GM18873 (cell line): ENCODE results near the gene C2orf68.
A peak's percentile ranks its signal among the peaks of the same experiment; 100 is the strongest.
"Not testable (repeated sequence)": the region's sequence is repeated elsewhere in the genome, so short reads cannot be mapped to it uniquely, and the experiment has no call there.

ENCODE experiments used
- ATAC-seq: cut with Tn5 transposase; IDR thresholded peaks from one replicate; pipeline ENCODE4 v1.9.1; 2021; ENCODE audit warnings: mild to moderate bottlenecking, moderate library complexity, moderate number of reproducible peaks; ENCODE audit not compliant: unreplicated experiment, low FRiP score

Gene C2orf68

DNA sequence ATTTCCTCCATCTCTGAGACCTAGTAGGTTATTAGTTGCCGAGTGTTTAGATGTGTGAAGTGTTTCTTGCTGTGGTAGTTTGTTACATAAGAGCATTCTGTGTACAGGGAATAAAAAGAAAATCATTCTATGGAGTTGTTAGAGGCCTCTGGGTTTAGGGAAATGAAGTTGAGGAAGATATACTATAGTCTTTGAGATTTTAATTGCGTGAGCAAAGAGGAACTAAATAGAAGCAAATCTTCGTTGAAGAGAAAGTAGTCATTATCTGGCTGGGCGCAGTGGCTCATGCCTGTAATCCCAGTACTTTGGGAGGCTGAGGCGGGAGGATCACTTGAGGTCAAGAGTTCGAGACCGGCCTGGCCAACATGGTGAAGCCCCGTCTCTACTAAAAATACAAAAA is 23.1 kb upstream of the C2orf68 start:
- ATAC-seq = no peak

GRCh38 chr2:85631316-85631715 is 19.4 kb upstream of the C2orf68 start:
- ATAC-seq = no peak

- ATAC-seq = no peak
These were observed 16.8 kb upstream of the C2orf68 start for GRCh38 chr2:85628658-85629057.

GRCh38 chr2:85623991-85624390 is 12.1 kb upstream of the C2orf68 start:
- no peak for ATAC-seq

GRCh38 chr2:85621338-85621737 is 9.5 kb upstream of the C2orf68 start:
- no peak for ATAC-seq

GRCh38 chr2:85619617-85620016 is 7.8 kb upstream of the C2orf68 start:
- ATAC-seq = no peak

DNA sequence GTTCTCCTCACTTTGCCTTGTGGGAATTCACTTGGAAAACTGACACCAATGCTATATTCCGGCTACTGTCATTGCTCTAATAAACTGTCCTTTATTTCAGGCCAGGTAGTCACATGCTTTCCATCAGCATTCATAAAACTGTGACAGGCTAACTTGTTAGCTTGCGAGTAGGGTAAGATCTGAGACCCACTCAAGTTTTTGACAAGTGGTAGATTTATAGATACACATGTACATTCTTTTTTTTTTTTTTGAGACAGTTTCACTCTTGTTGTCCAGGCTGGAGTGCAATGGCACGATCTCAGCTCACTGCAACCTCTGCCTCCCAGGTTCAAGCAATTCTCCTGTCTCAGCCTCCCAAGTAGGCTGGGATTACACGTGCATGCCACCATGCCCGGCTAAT is 5.9 kb upstream of the C2orf68 start:
- ATAC-seq = not testable (repeated sequence)

DNA sequence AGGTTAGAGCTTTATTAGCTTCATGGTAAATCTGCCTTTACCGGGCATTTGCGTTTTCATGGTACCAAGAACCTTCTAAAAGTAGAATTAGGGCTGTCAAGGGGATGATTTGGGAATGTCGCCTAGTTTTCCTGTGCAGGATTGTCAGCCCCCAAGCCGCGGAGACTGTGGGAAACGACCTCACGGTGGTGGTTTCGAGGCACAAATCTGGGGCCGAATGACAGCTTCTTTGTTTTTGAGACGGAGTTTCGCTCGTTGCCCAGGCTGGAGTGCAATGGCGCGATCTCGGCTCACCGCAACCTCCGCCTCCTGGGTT is 3.5 kb upstream of the C2orf68 start:
- no peak for ATAC-seq

GRCh38 chr2:85614757-85615156 is 2.9 kb upstream of the C2orf68 start:
- not testable (repeated sequence) for ATAC-seq

DNA sequence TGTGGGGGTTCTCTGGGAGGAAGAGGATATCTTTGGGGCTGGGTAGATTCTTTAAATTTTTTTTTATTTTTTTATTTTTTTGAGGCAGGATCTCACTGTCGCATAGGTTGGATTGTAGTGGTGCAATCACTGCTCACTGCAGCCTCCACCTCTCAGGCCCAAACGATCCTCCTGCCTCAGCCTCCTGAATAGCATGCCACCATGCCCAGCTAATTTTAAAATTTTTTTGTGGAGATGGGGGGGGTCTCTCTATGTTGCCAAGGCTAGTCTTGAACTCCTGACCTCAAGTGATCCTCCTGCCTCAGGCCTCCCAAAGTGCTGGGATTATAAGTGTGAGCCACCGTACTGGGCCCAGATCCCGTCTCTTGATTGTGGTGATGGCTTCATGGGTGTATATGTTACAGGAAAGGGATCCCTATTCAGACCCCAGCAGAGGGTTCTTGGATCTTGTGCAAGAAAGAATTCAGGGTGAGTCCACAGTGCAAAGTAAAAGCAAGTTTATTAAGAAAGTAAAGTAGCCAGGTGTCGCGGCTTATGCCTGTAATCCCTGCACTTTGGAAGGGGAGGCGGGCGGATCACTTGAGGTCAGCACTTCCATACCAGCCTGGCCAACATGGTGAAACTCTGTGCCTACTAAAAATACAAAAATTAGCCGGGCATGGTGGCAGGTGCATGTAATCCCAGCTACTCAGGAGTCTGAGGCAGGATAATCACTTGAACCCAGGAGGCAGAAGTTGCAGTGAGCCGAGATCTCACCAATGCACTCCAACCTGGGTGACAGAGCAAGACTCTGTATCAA is 2.0 kb upstream of the C2orf68 start:
- ATAC-seq = no peak

DNA sequence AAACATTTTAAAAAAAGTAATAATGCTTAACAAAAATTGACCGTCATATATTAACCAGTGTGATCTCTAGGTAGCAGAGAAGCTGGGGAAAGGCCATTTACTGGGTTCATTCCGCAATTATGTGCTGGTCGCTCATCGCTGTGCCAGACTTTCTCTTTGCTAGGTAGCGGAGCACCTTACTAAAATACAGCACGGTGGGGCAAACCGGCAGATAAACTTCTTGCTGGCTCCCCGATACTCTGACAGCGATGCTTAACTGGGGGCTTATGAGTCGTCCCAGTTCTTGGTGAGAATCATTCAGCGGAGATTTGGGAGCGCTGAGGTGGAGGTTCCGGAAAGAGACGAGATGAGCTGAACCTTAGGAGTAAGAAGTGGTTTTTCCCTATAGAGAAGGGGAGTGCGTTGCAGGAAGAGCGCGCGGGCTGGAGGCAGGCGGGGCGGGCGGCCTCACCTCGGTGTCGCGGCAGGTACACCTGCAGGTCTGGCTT is 605 bp downstream of the C2orf68 start:
- ATAC-seq = peak; percentile 1

DNA sequence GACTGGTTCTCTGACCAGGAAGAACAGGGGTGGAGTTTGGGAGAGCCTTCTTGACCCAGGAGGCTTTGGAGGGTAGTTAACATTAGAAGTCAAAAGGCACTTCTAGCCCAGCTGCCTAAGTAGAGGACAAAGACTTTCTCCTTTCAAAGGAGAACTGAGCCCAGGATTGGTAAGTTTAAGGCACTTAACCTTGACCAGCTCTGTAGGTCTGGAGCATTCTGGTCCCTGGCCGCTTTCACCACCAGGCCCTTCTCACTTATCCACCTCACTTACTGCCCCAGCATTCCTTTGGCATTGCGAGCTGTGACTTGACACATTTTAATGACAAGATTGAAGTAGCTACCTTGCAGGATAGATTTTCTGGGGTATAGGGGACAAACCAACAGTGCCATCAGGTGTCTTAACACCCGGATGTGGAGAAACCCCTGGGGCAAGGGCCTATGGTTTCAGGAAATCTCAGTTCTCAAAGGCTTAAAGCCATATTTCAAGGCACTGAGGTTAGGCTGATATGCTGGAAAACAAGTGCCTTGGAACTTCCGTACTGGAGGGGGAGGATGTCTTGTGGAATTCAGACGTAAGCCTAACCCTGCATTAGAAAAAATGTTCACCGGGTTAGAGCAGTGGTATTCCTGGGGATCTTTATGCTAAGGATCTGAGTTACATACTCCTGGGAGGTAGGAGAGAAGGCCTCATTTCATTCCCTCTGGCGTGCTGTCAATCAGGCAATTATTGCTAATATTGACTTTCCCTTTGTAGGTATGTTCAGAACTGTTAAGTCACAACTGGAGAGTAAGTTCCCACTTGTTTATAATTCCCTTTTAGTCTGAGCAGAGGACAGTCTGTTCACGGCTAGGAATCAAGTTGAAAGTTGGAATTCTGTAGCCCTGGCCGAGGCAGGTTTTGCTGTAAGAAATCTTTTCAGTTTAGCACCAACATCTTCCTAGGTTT is 4.3 kb downstream of the C2orf68 start:
- no peak for ATAC-seq

- ATAC-seq = no peak
These were observed 5.8 kb downstream of the C2orf68 start for GRCh38 chr2:85606116-85606455.

DNA sequence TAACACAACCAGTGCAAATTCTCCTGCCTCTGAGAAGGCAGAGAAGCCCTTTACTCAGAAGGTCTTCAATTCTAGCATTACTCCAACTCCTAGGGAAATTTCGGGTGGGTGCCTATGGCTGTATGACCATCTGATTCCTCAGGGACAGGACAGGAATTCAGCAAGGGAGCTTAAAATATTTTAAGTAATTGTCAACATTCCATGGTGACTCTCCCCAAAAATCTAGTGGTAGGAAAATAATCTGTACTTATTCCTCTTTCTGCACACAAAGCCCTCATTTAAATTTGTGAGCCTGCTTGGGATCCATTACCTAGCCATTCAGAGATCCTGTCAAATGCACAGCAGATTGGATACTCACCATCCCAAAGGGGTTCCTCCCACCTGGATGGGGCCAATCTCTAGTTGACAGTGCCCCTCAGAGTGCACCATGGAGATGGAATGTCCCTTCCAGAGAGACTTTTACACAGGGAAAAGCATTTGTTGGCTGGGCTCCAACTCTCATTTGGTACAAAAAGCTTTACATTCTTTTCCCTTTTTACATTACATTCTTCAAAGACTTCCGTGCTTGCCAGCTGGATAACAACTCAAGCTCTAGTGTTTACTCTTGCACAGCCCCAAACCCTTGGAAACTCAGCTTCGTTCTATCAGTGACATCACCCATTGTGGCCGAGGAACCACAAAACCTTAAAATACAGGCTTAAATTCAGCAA is 6.3 kb downstream of the C2orf68 start:
- no peak for ATAC-seq

- no peak for ATAC-seq
These were observed 7.1 kb downstream of the C2orf68 start for GRCh38 chr2:85604568-85605339.

- not testable (repeated sequence) for ATAC-seq
These were observed 7.8 kb downstream of the C2orf68 start for GRCh38 chr2:85604133-85604444.

DNA sequence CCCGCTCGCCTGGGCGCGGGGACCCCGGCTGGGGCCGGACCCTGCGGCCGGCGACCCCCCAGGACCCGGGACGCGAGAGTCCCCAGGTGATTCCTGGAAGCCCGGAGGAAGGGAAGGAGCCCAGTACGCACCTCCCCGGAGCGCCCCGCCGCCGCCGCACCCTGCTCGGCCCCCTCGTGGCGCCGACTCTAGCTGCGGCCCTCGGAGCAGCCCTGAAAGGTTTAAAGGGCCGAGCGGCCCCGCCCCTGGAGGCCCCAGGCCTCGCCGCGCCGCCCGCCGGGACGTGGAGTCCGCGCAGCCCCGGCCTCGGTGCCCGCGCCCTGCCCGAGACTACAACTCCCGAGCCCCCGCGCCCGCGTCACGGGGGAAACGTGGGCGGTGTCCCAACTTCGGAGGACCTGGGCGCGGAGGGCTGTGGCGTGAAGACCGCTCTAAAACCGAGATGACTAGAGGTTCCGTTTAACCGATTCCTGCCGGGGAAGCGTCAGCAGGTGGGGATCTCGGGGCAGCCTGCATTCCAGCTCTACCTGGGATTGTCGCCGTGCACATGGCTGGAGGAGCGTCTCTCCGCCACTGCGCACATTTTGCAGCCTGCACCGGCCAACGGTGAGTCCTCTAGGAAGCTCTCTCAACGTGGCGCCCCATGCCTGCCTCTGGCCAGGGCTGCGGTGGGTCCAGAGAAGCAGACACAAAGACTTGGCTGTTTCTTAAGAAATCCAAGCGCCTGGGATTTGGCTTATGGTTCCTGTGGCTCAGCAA is 9.2 kb downstream of the C2orf68 start, which contains the start of gene TMEM150A:
Gene TMEM150A (minus strand): TSS at position 223 of the 759 bp plus-strand sequence. CDS start 750 bp downstream, outside the sequence.
- peak; percentile 82 for ATAC-seq

- ATAC-seq = peak; percentile 31
These were observed 9.9 kb downstream of the C2orf68 start for GRCh38 chr2:85601771-85602475.
